Ovary (tissue), 9 donors: Measurements from ENCODE around the gene NYAP2. TPM values are rescaled to one million over a fixed set of nuclear protein-coding genes. Genes with fewer than 3 reads are reported as not detected.

Experiments
- DNase-seq, 5 donors: peaks; one replicate each; pipeline ENCODE4 v3.0.0-alpha.2; 2019 to 2020
- H3K27ac ChIP-seq, 2 donors: fragments of 200-600 bp; one replicate each; pipeline versions ENCODE4 v1.5.1 to v1.8.0; 2019 to 2022
- H3K27me3 ChIP-seq: fragments of 200-600 bp; one replicate; pipeline ENCODE4 v1.8.0; 2022
- H3K36me3 ChIP-seq: fragments of 200-600 bp; sonication (generic); one replicate; pipeline ENCODE4 v1.5.1; 2019
- H3K4me1 ChIP-seq: one replicate; pipeline ENCODE4 v1.8.1; 2013; ENCODE audit warnings: mild to moderate bottlenecking, moderate library complexity; ENCODE audit not compliant: insufficient read depth
- H3K4me3 ChIP-seq: fragments of 200-600 bp; sonication (generic); one replicate; pipeline ENCODE4 v1.5.1; 2017
- H3K9me3 ChIP-seq, 2 donors: fragments of 200-600 bp in 1 of 2; sonication (generic) in 1 of 2; one replicate each; pipeline versions ENCODE4 v1.5.1 to v1.8.1; 2013 to 2019; ENCODE audit warnings: mild to moderate bottlenecking in 1 of 2, moderate library complexity in 1 of 2
- EP300 ChIP-seq: sonication (generic); formaldehyde crosslinking; IDR thresholded peaks from one replicate; pipeline ENCODE4 v1.6.1; 2017; ENCODE audit warnings: antibody characterized with exemption
- POLR2A ChIP-seq: fragments of 450-650 bp; IDR thresholded peaks from one replicate; pipeline ENCODE4 v1.6.1; 2017; ENCODE audit warnings: antibody characterized with exemption, mild to moderate bottlenecking, moderate library complexity
- WGBS, 3 donors: extraction: QIAGEN DNeasy Blood & Tissue Kit in 1 of 3; methylation state at CpG; one replicate each; pipeline versions ENCODE4 v1.1.5 to v1.1.7; 2013 to 2017; 5-methylcytosine and 5-hydroxymethylcytosine counted together
- intact Hi-C, 4 donors: fragments of 100-400 bp; cut with DNase I; formaldehyde crosslinking; loops; one replicate each; pipeline versions ENCODE4 v1.11.0 to v1.15.1; 2022 to 2023
- polyA plus RNA-seq, 2 donors: library from polyadenylated mRNA; stranded (reverse); fragments of 200-250 nt in 1 of 2; fragments of 350-450 nt in 1 of 2; fragmentation: Illumina TruSeq in 1 of 2; extraction: RNeasy Lipid Tissue Mini Kit (QIAGEN cat#74804) in 1 of 2; gene quantifications; one replicate each; pipeline ENCODE4 v1.2.3, GENCODE V29; 2013 to 2014
- total RNA-seq, 7 donors: library from RNA; depleted of rRNA in 2 of 7; stranded (reverse); fragments of >200 nt in 2 of 7; fragmentation: NEBNext Ultra II Directional in 3 of 7; extraction: Animal tissue kit (Norgen Biotek cat#: 25700) in 3 of 7; gene quantifications; one replicate each; pipeline versions ENCODE4 v1.1.0 to v1.2.4, GENCODE V29; 2016 to 2023
- TF ChIP-seq, protein P1 (sequence below), 3 donors: fragments of 450-650 bp in 2 of 3; fragments of 200-600 bp in 1 of 3; IDR thresholded peaks; one replicate each; pipeline versions ENCODE4 v1.5.1 to v1.8.0; 2016 to 2022; ENCODE audit warnings: antibody characterized with exemption in 3 of 3, mild to moderate bottlenecking in 1 of 3
- donor health status: DM: no; HTN: no; CAD: no; lungs with moderate emphysema.
- donor health status: DM: no; HTN: no; CAD: no.
- donor health status: Bipolar disorder and iron deficiency.
- donor health status: DM: yes; HTN: yes; CAD: no.
- donor health status: DM: no; HTN: no; CAD: no.
- donor health status: DM: yes; HTN: yes; CAD: no.

Gene NYAP2
- total and polyA plus RNA-seq, 9 donors = 0.10 to 0.13 TPM; not detected in 7

- no peak for TF ChIP-seq EP300
- TF ChIP-seq, protein P1, sequence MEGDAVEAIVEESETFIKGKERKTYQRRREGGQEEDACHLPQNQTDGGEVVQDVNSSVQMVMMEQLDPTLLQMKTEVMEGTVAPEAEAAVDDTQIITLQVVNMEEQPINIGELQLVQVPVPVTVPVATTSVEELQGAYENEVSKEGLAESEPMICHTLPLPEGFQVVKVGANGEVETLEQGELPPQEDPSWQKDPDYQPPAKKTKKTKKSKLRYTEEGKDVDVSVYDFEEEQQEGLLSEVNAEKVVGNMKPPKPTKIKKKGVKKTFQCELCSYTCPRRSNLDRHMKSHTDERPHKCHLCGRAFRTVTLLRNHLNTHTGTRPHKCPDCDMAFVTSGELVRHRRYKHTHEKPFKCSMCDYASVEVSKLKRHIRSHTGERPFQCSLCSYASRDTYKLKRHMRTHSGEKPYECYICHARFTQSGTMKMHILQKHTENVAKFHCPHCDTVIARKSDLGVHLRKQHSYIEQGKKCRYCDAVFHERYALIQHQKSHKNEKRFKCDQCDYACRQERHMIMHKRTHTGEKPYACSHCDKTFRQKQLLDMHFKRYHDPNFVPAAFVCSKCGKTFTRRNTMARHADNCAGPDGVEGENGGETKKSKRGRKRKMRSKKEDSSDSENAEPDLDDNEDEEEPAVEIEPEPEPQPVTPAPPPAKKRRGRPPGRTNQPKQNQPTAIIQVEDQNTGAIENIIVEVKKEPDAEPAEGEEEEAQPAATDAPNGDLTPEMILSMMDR (IDR thresholded peaks at IDR 0.05) = no peak
- TF ChIP-seq POLR2A = no peak
- H3K27me3 ChIP-seq = no peaks in the 10 kb centered on the region
- no peaks in the 10 kb centered on the region for H3K36me3 ChIP-seq
- no peak for DNase-seq
- H3K4me1 ChIP-seq = no peaks in the 10 kb centered on the region
- H3K9me3 ChIP-seq = no peaks in the 10 kb centered on the region
- no peak overlapping the region for H3K4me3 ChIP-seq
- intact Hi-C loops = no loop called here
- WGBS, 3 donors = 14 to 26% (median 19%) methylated on average over 1 of the region's 1 CpG
- no peak overlapping the region for H3K27ac ChIP-seq
Measured at GRCh38 chr2:225502971-225503370, 103.5 kb downstream of the NYAP2 start.

GRCh38 chr2:225510796-225511195 is 111.3 kb downstream of the NYAP2 start:
- TF ChIP-seq EP300 (no peak), POLR2A (no peak)
- TF ChIP-seq, protein P1 (IDR thresholded peaks at IDR 0.05) = no peak
- no peak for DNase-seq
- 53 to 63% (median 62%) methylated on average over 1 of the region's 1 CpG for WGBS, 3 donors
- H3K4me1 ChIP-seq = no peaks in the 10 kb centered on the region
- H3K36me3 ChIP-seq = no peaks in the 10 kb centered on the region
- H3K4me3 ChIP-seq = no peak overlapping the region
- intact Hi-C loops = no loop called here
- H3K27me3 ChIP-seq = no peaks in the 10 kb centered on the region
- H3K27ac ChIP-seq = no peak overlapping the region
- no peaks in the 10 kb centered on the region for H3K9me3 ChIP-seq

DNA sequence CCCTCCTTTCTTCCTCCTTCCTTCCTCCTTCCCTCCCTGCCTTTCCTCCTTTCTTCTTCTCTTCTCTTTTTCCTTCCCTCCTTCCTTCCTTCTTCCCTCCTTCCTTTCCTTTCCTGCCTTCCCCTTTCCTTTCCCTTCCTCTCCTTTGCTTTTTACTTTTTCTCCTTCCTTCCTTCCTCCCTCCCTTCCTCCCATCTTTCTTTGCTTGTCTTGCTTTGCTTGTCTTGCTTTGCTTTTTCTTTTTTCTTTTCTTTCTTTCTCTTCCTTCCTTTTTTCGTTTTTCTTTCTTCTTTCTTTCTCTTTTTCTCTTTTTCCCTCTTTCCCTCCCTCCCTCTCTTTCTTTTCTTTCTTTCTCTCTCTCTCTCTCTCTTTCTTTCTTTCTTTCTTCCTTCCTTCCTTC is 113.0 kb downstream of the NYAP2 start:
- DNase-seq = no peak
- 49 to 68% (median 53%) methylated on average over 1 of the region's 1 CpG for WGBS, 3 donors
- TF ChIP-seq, protein P1 (IDR thresholded peaks at IDR 0.05) = no peak
- TF ChIP-seq EP300 = no peak
- no peak for TF ChIP-seq POLR2A
- H3K4me1 ChIP-seq = no peaks in the 10 kb centered on the region
- no peak overlapping the region for H3K4me3 ChIP-seq
- no peaks in the 10 kb centered on the region for H3K9me3 ChIP-seq
- intact Hi-C loops = no loop called here
- no peaks in the 10 kb centered on the region for H3K27me3 ChIP-seq
- no peaks in the 10 kb centered on the region for H3K36me3 ChIP-seq
- no peak overlapping the region for H3K27ac ChIP-seq

GRCh38 chr2:225512876-225513540 is 113.5 kb downstream of the NYAP2 start:
- Histone ChIP-seq H3K9me3 (no peaks in the 10 kb centered on the region), H3K4me1 (no peaks in the 10 kb centered on the region), H3K27me3 (no peaks in the 10 kb centered on the region), H3K27ac (no peak overlapping the region), H3K36me3 (no peaks in the 10 kb centered on the region), H3K4me3 (no peak overlapping the region)
- 59 to 74% (median 66%) methylated on average over 9 of the region's 9 CpGs for WGBS, 3 donors
- intact Hi-C loops = no loop called here
- no peak for DNase-seq
- TF ChIP-seq, protein P1 (IDR thresholded peaks at IDR 0.05) = no peak
- TF ChIP-seq POLR2A (no peak), EP300 (no peak)
